H1 (cell line): ENCODE data around the gene MSN. TPM values are rescaled to one million over a fixed set of nuclear protein-coding genes. Genes with fewer than 3 reads are reported as not detected.

Experiments
- polyA plus RNA-seq, 7 experiments: library from polyadenylated mRNA; depleted of rRNA in 3 of 7; stranded (reverse) in 5 of 7; unstranded in 2 of 7; fragments of >200 nt in 5 of 7; fragments of 200-250 nt in 2 of 7; gene quantifications; 1 replicate in 5 of 7; 2 replicates in 1 of 7; 4 replicates in 1 of 7; pipeline versions ENCODE4 v1.2.1 to v1.2.3, GENCODE V29; 2011 to 2013; ENCODE audit warnings: missing spikeins in 2 of 7, mixed read lengths in 2 of 7
- total RNA-seq: library from RNA; stranded (reverse); fragmentation: NEBNext Ultra II Directional; extraction: Animal tissue kit (Norgen Biotek cat#: 25700); gene quantifications from 2 replicates; pipeline ENCODE4 v1.2.1, GENCODE V29; 2021
- TF ChIP-seq, protein P1 (sequence below): IDR thresholded peaks from 2 replicates; pipeline ENCODE4 v1.6.1; 2012; ENCODE audit warnings: low read length, inconsistent platforms

Gene MSN
- total and polyA plus RNA-seq, 2 of the 8 experiments (the other 6 are each of a cell fraction or from before 2014, with no cell fraction given), result 112 to 133 TPM

DNA sequence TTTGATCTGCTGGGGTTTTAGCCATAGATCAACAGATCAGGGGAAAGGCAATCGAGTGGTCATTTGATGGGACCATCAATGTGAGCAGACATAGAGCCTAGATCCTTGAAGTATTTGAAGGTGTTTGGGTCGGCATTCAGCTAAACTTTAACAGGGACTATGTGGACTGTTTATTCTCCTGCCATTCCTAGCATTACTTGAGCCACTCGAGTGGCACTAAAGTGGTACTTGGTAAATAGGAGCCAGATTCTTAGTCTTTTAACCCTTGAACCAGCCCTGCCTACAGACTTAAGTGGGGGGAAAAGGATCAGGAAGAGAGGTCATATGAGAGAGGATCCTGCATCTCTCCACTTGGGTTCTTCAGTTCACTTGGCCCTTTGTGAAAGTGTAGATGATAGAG is 3.8 kb downstream of the MSN start (continued):
- TF ChIP-seq, protein P1, sequence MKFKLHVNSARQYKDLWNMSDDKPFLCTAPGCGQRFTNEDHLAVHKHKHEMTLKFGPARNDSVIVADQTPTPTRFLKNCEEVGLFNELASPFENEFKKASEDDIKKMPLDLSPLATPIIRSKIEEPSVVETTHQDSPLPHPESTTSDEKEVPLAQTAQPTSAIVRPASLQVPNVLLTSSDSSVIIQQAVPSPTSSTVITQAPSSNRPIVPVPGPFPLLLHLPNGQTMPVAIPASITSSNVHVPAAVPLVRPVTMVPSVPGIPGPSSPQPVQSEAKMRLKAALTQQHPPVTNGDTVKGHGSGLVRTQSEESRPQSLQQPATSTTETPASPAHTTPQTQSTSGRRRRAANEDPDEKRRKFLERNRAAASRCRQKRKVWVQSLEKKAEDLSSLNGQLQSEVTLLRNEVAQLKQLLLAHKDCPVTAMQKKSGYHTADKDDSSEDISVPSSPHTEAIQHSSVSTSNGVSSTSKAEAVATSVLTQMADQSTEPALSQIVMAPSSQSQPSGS, result no peak
- TF ChIP-seq, all 59 proteins: peak for 0
